Activated naive CD4-positive, alpha-beta T cell treated with anti-CD3 and anti-CD28 coated beads, Interleukin-2, amount 10 ng/mL, durations not matched to agents 7 days and 5 days (primary cell): ENCODE measurements around the gene C4BPB.

Experiments used
- CTCF ChIA-PET: fragments of 350-600 bp; sonication (Branson Sonifier 250); formaldehyde crosslinking; loops from one replicate; lab custom pipeline; 2021; ENCODE audit warnings: antibody characterized with exemption; lab: Charles Lee
- DNase-seq: peaks from one replicate; pipeline ENCODE4 v3.0.0-alpha.2; 2020
- H3K27ac Mint-ChIP-seq: one replicate; pipeline ENCODE4 v1.8.0; 2021; ENCODE audit warnings: mild to moderate bottlenecking, moderate library complexity, mixed read lengths
- H3K27me3 Mint-ChIP-seq: one replicate; pipeline ENCODE4 v1.8.0; 2021; ENCODE audit warnings: mild to moderate bottlenecking, mixed read lengths
- H3K36me3 Mint-ChIP-seq: one replicate; pipeline ENCODE4 v1.8.0; 2021; ENCODE audit warnings: mixed read lengths
- H3K4me1 Mint-ChIP-seq: one replicate; pipeline ENCODE4 v1.8.0; 2021; ENCODE audit warnings: mixed read lengths
- H3K4me3 Mint-ChIP-seq: one replicate; pipeline ENCODE4 v1.8.0; 2021; ENCODE audit warnings: mild to moderate bottlenecking, moderate library complexity, mixed read lengths
- H3K9me3 Mint-ChIP-seq: one replicate; pipeline ENCODE4 v1.8.0; 2021; ENCODE audit warnings: mixed read lengths

C4BPB gene

DNA sequence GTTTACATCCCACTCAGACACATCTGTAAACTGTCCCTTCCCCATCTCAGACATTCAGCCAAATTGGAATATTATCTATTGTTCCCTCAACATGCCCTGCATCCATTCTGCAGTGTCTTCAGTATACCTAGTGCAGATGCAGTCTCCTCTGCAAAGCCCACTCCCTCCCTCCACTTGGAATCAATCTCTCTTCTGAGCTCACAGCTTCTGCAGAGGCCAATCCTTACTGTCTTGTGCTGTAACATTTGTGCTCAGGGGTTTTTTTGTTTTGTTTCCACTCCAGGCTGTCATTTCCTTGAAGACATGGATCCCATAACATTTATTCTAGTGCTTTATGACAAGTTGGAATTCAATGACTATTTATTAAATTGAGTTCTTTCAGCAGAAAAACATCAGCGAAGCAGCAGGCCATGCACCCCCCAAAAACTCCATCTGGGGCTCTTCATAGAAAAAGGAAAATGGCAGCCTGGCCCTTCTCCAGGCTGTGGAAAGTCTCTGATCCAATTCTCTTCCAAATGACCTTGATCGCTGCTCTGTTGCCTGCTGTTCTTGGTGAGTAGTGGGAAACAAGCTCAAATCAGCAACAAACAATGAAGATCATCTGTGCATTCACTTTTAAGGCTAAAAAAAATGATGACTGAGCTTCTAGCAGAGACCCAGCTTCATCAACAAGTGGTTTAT is 24.1 kb downstream of the C4BPB start:
- H3K27me3 Mint-ChIP-seq: peaks cover 19% of the 10 kb centered on the region
- H3K4me3 Mint-ChIP-seq: no peak overlapping the region
- no peak overlapping the region for H3K27ac Mint-ChIP-seq
- no peaks in the 10 kb centered on the region for H3K36me3 Mint-ChIP-seq
- CTCF ChIA-PET: no interaction called here
- no peaks in the 10 kb centered on the region for H3K9me3 Mint-ChIP-seq
- no peak for DNase-seq
- no peaks in the 10 kb centered on the region for H3K4me1 Mint-ChIP-seq

DNA sequence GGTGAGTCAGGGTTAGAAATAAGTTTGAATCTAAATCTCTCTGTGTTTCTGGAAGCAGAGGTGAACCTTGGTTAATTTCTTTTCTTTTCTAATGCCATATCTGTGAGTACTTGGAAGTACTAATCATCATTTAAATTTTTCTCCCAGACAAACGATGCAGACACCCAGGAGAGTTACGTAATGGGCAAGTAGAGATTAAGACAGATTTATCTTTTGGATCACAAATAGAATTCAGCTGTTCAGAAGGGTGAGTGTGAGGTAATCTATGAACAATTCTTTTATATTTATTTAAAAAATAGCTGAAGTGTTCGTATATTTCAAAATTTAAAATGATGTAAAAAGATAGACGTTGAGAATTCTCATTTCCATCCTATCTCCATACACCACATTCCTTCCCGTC is 26.6 kb downstream of the C4BPB start:
- Mint-ChIP-seq H3K27ac (no peak overlapping the region), H3K36me3 (no peaks in the 10 kb centered on the region), H3K4me3 (no peak overlapping the region), H3K27me3 (peaks cover 15% of the 10 kb centered on the region), H3K9me3 (no peaks in the 10 kb centered on the region), H3K4me1 (no peaks in the 10 kb centered on the region)
- CTCF ChIA-PET: no interaction called here
- no peak for DNase-seq

DNA sequence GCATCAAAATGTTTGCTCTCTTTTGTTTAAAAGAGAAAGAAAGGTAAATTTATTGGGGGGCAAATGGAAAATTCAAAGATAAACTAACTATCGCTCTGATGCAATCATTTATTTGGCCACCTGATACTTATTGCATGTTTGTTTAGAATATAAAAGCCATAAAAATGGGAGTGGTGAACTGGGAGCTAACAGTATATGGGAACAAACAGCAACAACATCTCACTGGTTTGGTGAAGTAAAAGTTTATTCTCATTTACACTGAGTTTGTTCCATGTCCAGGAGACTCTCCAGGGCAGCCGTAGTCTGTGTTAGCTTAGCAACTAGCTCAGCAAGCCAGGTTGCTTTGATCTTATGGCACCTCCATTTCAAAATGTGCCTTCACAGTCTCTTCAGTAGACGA is 35.7 kb downstream of the C4BPB start:
- Mint-ChIP-seq H3K36me3 (peaks cover 6% of the 10 kb centered on the region), H3K27me3 (peaks cover 21% of the 10 kb centered on the region), H3K9me3 (peaks cover 18% of the 10 kb centered on the region), H3K4me1 (no peaks in the 10 kb centered on the region), H3K4me3 (no peak overlapping the region), H3K27ac (no peak overlapping the region)
- CTCF ChIA-PET: no interaction called here
- no peak for DNase-seq

DNA sequence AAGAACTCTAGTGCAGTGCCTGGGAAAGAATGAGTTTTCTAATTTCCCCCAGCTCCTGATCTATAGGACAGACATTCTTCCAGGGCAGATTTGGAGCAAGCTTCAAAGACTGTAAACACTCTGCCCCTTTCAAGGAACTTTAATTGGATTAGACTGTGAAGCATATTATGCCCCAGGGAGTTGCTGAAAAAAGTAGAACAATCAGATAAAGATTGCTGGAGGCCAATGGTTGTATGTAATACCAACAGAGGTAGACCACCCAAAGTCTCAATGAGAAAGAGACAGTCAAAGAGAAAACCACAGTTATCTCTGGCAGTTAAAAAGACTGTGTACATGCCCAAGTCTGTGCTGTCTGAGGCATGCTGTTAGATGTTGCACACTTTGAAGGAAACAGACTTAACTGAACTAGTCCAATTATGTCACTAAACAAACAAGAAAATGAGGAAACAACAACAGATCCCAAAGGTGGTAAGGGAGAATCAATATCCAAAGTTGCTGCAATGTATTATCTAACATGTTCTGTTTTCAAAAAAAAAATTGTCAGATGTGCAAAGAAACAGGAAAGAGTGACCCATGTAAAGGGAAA is 39.8 kb downstream of the C4BPB start:
- Mint-ChIP-seq H3K4me1 (no peaks in the 10 kb centered on the region), H3K4me3 (no peak overlapping the region), H3K36me3 (peaks cover 6% of the 10 kb centered on the region), H3K27ac (no peak overlapping the region), H3K27me3 (peaks cover 18% of the 10 kb centered on the region), H3K9me3 (peaks cover 20% of the 10 kb centered on the region)
- no peak for DNase-seq
- CTCF ChIA-PET: no interaction called here

DNA sequence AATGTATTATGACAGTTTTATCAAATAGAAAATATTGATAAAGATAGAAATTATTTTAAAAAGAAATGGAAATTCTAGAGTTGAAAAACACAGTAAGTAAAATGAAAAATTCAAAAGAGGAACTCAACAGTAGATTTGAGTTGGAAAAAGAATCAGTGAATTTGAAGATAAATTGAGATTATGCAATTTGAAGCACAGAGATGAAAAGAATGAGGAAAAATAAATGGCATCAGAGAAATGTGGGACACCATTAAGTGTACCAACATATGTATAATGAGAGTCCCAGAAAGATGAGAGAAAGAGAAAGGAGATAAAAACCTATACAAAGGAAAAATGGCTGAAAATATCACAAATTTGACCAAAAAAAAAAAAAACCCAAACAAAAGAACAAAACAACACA is 40.4 kb downstream of the C4BPB start:
- H3K27me3 Mint-ChIP-seq: peaks cover 17% of the 10 kb centered on the region
- CTCF ChIA-PET: no interaction called here
- peaks cover 6% of the 10 kb centered on the region for H3K36me3 Mint-ChIP-seq
- no peaks in the 10 kb centered on the region for H3K4me1 Mint-ChIP-seq
- no peak overlapping the region for H3K4me3 Mint-ChIP-seq
- DNase-seq: no peak
- H3K27ac Mint-ChIP-seq: no peak overlapping the region
- H3K9me3 Mint-ChIP-seq: peaks cover 20% of the 10 kb centered on the region

DNA sequence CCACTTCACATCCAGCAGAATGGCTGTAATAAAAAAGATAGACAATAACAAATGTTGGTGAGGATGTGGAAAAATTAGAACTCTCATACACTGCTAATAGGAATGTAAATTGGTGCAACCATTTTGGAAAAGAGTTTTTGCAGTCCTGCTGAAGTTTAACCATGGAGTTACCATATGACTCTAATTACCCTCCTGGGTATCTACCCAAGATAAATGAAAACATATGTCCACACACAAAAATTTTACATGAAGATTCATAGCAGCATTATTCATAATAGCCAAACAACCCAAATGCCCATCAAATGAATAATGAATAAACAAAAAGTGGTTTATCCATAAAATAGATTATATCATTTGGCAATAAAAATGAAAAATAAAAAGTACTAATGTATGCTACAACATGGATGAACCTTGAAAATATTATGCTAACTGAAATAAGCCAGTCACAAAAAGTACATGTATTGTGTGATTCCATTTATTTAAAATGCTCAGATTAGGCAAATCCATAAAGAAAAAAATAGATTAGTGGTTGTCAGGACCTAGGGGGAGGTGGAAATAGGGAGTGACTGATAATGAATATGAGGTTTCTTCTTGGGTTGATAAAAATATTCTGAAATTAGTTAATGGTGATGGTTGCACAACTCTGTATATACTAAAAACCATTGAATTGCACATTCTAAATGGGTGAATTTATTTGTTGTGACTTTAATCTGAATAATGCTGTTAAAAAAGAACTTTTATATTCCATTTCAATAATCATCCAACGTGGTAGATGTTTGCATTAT is 41.8 kb downstream of the C4BPB start:
- DNase-seq: no peak
- CTCF ChIA-PET: no interaction called here
- Mint-ChIP-seq H3K27me3 (peaks cover 10% of the 10 kb centered on the region), H3K4me3 (no peak overlapping the region), H3K4me1 (no peaks in the 10 kb centered on the region), H3K27ac (no peak overlapping the region), H3K9me3 (peaks cover 20% of the 10 kb centered on the region), H3K36me3 (peaks cover 6% of the 10 kb centered on the region)

DNA sequence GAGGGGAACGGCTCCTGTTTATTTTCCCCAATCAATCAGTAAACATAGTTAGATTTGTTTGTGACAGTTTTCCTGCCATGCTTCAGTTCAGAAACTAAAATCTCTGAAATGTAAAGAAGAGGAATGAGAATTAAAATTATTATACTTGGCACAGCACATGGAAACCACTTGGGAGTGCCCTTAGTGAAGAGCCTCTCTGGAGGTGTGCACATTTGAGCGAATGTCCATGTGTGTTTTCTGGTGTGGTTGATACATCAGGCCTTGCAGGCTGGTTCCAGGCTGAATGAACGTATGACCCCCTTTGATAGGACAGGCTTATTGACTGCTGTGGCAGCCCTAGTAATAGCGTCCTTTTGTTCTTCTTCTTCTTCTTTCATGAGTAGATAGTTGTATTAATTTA is 42.5 kb downstream of the C4BPB start:
- DNase-seq: no peak
- CTCF ChIA-PET: no interaction called here
- Mint-ChIP-seq H3K36me3 (peaks cover 6% of the 10 kb centered on the region), H3K9me3 (peaks cover 20% of the 10 kb centered on the region), H3K4me3 (no peak overlapping the region), H3K27ac (no peak overlapping the region), H3K4me1 (no peaks in the 10 kb centered on the region), H3K27me3 (peaks cover 8% of the 10 kb centered on the region)

DNA sequence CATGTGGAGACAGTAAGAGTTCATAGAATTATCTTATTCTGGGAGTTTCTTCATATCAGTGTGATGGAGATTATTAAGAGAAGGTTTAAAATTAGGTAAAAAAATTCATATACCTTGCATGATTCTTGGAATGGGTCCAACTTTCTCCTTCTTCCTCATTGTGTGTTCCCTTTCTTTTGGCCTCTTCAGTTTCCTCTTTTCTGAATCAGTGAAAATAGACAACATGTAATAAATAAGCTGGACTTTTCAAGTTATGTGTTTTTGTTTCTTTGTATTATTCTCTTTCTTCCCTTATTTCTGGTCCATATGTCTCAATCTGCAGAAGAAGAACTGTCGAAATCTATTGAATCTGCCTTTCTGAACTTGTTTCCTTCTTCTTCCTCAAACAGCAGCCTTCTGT is 45.9 kb downstream of the C4BPB start:
- no peaks in the 10 kb centered on the region for H3K36me3 Mint-ChIP-seq
- H3K27me3 Mint-ChIP-seq: no peaks in the 10 kb centered on the region
- H3K27ac Mint-ChIP-seq: no peak overlapping the region
- DNase-seq: no peak
- no peak overlapping the region for H3K4me3 Mint-ChIP-seq
- peaks cover 1% of the 10 kb centered on the region for H3K9me3 Mint-ChIP-seq
- H3K4me1 Mint-ChIP-seq: no peaks in the 10 kb centered on the region
- CTCF ChIA-PET: no interaction called here

DNA sequence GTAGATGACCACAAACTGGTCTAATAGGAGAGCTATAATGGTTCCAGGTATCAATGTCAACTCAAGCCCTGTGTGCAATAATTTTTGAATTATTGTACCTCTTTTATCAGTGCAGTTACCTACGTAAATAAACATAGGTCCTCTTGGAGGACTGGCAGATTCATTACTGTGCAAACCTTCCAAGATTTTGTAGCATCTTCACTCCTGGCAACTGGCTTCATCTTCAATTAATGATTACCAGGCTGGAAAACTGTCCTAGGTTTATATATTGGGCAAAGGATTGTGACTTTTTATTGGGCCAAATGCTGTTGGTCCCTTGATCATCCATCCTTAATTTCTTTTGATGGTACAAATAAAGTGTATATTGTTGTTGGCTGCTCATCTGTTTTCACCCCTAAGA is 51.0 kb downstream of the C4BPB start:
- Mint-ChIP-seq H3K27ac (no peak overlapping the region), H3K9me3 (no peaks in the 10 kb centered on the region), H3K4me1 (no peaks in the 10 kb centered on the region), H3K4me3 (no peak overlapping the region), H3K27me3 (no peaks in the 10 kb centered on the region), H3K36me3 (no peaks in the 10 kb centered on the region)
- CTCF ChIA-PET: no interaction called here
- DNase-seq: no peak

DNA sequence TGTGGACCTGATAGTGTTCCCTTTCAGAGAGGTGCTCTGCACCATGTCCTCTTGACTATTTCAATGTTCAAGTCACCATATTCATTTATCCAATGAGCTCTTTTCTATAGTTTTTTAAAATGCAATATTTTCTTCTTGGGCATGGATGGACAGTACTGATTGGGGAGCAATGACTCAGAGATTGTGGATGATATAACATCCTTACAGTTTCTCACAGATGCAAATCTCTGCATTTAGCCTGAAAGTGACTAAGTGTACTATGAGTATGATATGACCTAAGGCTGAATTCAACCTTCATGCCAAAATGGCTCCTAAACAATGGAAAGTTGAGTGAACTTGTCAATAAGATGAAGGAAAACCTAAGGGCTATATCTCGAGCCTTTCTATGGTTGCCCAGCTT is 51.9 kb downstream of the C4BPB start:
- Mint-ChIP-seq H3K27me3 (peaks cover 5% of the 10 kb centered on the region), H3K4me1 (no peaks in the 10 kb centered on the region), H3K9me3 (no peaks in the 10 kb centered on the region), H3K4me3 (no peak overlapping the region), H3K27ac (no peak overlapping the region), H3K36me3 (no peaks in the 10 kb centered on the region)
- DNase-seq: no peak
- CTCF ChIA-PET: no interaction called here

DNA sequence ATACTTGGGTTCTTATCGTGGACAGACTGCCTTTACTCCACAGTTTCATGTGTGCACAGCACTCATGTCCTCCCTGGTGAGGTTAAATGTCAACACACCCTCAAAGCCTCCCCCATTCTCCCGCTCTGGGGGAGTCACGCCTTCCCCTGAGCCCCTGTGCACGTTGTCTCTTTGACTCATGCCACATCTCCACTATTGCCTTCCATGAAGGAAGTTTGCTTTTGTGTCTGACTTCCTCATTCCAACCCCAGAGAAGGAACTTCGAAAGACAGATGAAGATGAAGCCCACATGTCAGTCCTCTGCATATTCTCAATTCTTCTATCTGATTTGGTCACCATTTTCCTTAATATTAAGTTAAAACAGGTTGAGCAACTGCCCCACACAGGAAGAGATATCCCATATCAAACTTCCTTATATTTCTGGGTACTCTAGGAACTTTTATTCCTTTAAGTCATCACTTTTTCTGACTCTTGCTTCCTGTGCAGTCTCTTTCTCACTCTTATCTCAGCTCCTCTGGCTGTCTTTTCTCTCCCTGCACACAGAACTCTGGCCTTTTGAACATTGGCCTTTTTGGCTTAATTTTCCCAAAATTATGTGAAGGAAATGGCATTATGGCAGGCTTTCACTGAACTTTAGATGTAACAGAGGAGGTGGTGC is 56.9 kb downstream of the C4BPB start:
- H3K9me3 Mint-ChIP-seq: no peaks in the 10 kb centered on the region
- H3K27me3 Mint-ChIP-seq: peaks cover 5% of the 10 kb centered on the region
- DNase-seq: no peak
- H3K4me1 Mint-ChIP-seq: no peaks in the 10 kb centered on the region
- H3K4me3 Mint-ChIP-seq: no peak overlapping the region
- CTCF ChIA-PET: no interaction called here
- H3K36me3 Mint-ChIP-seq: no peaks in the 10 kb centered on the region
- no peak overlapping the region for H3K27ac Mint-ChIP-seq
